ENCODE measurements around the gene MYNN.

GRCh38 chr3:169739067-169739466 lies 34.1 kb upstream of the MYNN start:
- TF ChIP-seq, protein P1, sequence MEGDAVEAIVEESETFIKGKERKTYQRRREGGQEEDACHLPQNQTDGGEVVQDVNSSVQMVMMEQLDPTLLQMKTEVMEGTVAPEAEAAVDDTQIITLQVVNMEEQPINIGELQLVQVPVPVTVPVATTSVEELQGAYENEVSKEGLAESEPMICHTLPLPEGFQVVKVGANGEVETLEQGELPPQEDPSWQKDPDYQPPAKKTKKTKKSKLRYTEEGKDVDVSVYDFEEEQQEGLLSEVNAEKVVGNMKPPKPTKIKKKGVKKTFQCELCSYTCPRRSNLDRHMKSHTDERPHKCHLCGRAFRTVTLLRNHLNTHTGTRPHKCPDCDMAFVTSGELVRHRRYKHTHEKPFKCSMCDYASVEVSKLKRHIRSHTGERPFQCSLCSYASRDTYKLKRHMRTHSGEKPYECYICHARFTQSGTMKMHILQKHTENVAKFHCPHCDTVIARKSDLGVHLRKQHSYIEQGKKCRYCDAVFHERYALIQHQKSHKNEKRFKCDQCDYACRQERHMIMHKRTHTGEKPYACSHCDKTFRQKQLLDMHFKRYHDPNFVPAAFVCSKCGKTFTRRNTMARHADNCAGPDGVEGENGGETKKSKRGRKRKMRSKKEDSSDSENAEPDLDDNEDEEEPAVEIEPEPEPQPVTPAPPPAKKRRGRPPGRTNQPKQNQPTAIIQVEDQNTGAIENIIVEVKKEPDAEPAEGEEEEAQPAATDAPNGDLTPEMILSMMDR (conservative IDR thresholded peaks at IDR 0.05 in 1 of 2, IDR thresholded peaks at IDR 0.05 in 1 of 2; ENCODE audit: extremely low read depth in 1 of 2, insufficient read depth in 1 of 2, low read depth in 1 of 2, low read length in 2 of 2), result no peak
- TF ChIP-seq EZH2 (IDR thresholded peaks at IDR 0.05; ENCODE audit: borderline replicate concordance, low read length), result no peak
